Fibroblast of lung (primary cell): ENCODE data around the gene ANKS1A. TPM values are rescaled to one million over a fixed set of nuclear protein-coding genes. Genes with fewer than 3 reads are reported as not detected.

ENCODE experiments used
- DNase-seq, 2 donors: peaks; one replicate each; pipeline versions ENCODE4 v3.0.0 to v3.0.0-alpha.2; 2010; ENCODE audit warnings: low read depth in 2 of 2
- H2AFZ ChIP-seq: 2 replicates; pipeline ENCODE4 v1.5.1; 2012; ENCODE audit warnings: low read length, control low read depth, inconsistent platforms
- H3K27ac ChIP-seq: 2 replicates; pipeline ENCODE4 v1.5.1; 2011; ENCODE audit warnings: low read length, control low read depth; ENCODE audit not compliant: insufficient read depth
- H3K27me3 ChIP-seq: 2 replicates; pipeline ENCODE4 v1.5.1; 2011; ENCODE audit warnings: mild to moderate bottlenecking, low read length; ENCODE audit not compliant: control insufficient read depth, insufficient read depth
- H3K36me3 ChIP-seq: 2 replicates; pipeline ENCODE4 v1.5.1; 2011; ENCODE audit warnings: low read length; ENCODE audit not compliant: control insufficient read depth, insufficient read depth
- H3K4me1 ChIP-seq: 2 replicates; pipeline ENCODE4 v1.5.1; 2011; ENCODE audit warnings: low read length; ENCODE audit not compliant: control insufficient read depth, insufficient read depth; ENCODE audit errors: extremely low read depth
- H3K4me2 ChIP-seq: 2 replicates; pipeline ENCODE4 v1.5.1; 2011; ENCODE audit warnings: low read length, control low read depth; ENCODE audit not compliant: insufficient read depth; ENCODE audit errors: extremely low read depth
- H3K4me3 ChIP-seq, 4 experiments: fragments of 200-600 bp in 1 of 4; sonication (generic) in 1 of 4; replicated peaks in 1 of 4; 2 replicates each; pipeline ENCODE4 v1.5.1; 2011 to 2016; ENCODE audit warnings: low read length in 4 of 4, low read depth in 3 of 4, mild to moderate bottlenecking in 3 of 4, control low read depth in 2 of 4, inconsistent platforms in 1 of 4, mixed read lengths in 1 of 4; ENCODE audit not compliant: insufficient read depth in 1 of 4; ENCODE audit errors: control extremely low read depth in 1 of 4
- H3K79me2 ChIP-seq: 2 replicates; pipeline ENCODE4 v1.5.1; 2012; ENCODE audit warnings: mild to moderate bottlenecking, low read length, inconsistent platforms; ENCODE audit not compliant: control insufficient read depth, insufficient read depth
- H3K9ac ChIP-seq: 2 replicates; pipeline ENCODE4 v1.5.1; 2011; ENCODE audit warnings: mild to moderate bottlenecking, low read length, control low read depth; ENCODE audit not compliant: insufficient read depth
- H3K9me3 ChIP-seq: 2 replicates; pipeline ENCODE4 v1.5.1; 2012; ENCODE audit warnings: low read depth, low read length; ENCODE audit not compliant: control insufficient read depth, insufficient read depth
- H4K20me1 ChIP-seq: 2 replicates; pipeline ENCODE4 v1.5.1; 2011; ENCODE audit warnings: low read length; ENCODE audit not compliant: control insufficient read depth, insufficient read depth; ENCODE audit errors: extremely low read depth
- EZH2 ChIP-seq: IDR thresholded peaks from 2 replicates; pipeline ENCODE4 v1.5.1; 2012; ENCODE audit warnings: low read length, control low read depth, mild to moderate bottlenecking; ENCODE audit errors: missing control alignments
- polyA plus RNA-seq, 2 donors: library from polyadenylated mRNA; depleted of rRNA in 1 of 2; stranded (reverse) in 1 of 2; unstranded in 1 of 2; fragments of >200 nt; gene quantifications; 2 replicates each; pipeline ENCODE4 v1.2.1, GENCODE V29; 2011 to 2012; ENCODE audit warnings: missing spikeins in 1 of 2
- total RNA-seq: library from RNA; depleted of rRNA; stranded (reverse); fragments of >200 nt; gene quantifications from 2 replicates; pipeline ENCODE4 v1.2.1, GENCODE V29; 2014
- TF ChIP-seq, protein P1 (sequence below), 2 donors: IDR thresholded peaks in 1 of 2; conservative IDR thresholded peaks in 1 of 2; 1 replicate in 1 of 2; 2 replicates in 1 of 2; pipeline ENCODE4 v1.5.1; 2011 to 2012; ENCODE audit warnings: low read length in 2 of 2, control low read depth in 1 of 2, inconsistent platforms in 1 of 2, low read depth in 1 of 2, mild to moderate bottlenecking in 1 of 2

ANKS1A gene
- total and polyA plus RNA-seq, 2 donors (not counting 1 experiment from before 2014, with no cell fraction given): 3.6 to 7.8 TPM

- H2AFZ ChIP-seq: no peak overlapping the region
- H3K4me1 ChIP-seq: no peaks in the 10 kb centered on the region
- H3K4me3 ChIP-seq: no peak overlapping the region
- no peaks in the 10 kb centered on the region for H4K20me1 ChIP-seq
- no peaks in the 10 kb centered on the region for H3K36me3 ChIP-seq
- no peak overlapping the region for H3K4me2 ChIP-seq
- no peaks in the 10 kb centered on the region for H3K27me3 ChIP-seq
- H3K27ac ChIP-seq: no peak overlapping the region
- H3K79me2 ChIP-seq: no peaks in the 10 kb centered on the region
- DNase-seq: no peak
- H3K9me3 ChIP-seq: no peaks in the 10 kb centered on the region
- no peak overlapping the region for H3K9ac ChIP-seq
- TF ChIP-seq EZH2: no peak
- TF ChIP-seq, protein P1, sequence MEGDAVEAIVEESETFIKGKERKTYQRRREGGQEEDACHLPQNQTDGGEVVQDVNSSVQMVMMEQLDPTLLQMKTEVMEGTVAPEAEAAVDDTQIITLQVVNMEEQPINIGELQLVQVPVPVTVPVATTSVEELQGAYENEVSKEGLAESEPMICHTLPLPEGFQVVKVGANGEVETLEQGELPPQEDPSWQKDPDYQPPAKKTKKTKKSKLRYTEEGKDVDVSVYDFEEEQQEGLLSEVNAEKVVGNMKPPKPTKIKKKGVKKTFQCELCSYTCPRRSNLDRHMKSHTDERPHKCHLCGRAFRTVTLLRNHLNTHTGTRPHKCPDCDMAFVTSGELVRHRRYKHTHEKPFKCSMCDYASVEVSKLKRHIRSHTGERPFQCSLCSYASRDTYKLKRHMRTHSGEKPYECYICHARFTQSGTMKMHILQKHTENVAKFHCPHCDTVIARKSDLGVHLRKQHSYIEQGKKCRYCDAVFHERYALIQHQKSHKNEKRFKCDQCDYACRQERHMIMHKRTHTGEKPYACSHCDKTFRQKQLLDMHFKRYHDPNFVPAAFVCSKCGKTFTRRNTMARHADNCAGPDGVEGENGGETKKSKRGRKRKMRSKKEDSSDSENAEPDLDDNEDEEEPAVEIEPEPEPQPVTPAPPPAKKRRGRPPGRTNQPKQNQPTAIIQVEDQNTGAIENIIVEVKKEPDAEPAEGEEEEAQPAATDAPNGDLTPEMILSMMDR (conservative IDR thresholded peaks at IDR 0.05 in 1 of 2, IDR thresholded peaks at IDR 0.05 in 1 of 2; ENCODE audit: low read depth in 1 of 2, low read length in 2 of 2): no peak
These were observed 151.3 kb downstream of the ANKS1A start for GRCh38 chr6:35040398-35040797.

DNA sequence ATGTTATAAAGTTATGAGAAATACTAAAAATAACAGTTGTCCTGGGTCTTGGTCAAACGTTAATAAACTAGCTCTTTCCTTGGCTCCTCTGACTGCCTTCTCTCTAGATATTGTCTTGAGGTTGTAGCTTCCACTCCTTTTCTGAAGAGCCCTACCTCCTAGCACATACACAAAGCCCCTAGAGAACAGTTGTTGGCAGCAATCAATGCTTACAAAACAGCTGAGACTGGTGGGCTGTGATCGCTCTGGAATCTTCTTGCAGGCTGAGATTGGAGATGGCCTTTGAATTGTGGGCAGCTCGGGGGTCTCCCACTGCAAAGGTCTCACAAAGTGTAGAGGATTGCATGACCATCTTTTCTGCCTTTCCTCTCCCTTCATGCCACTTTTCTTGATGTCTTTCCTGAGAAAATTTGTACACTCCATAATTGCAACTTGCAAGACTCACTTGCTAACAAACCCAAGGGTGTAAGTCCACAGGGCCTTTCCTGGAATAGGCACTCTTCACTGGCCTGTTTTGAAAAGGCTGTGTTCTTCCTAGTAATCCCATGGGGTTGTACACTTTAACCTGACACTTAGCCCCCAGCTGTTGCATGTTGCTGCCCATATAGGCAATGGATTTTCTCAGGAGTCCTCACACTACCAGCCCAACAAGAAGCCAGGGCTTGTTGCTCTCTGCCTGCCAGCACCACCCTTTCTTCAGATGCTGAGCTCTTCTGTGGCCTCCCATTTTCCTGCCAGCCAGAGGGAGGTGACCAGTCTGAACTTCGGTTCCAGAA lies 152.2 kb downstream of the ANKS1A start:
- Histone ChIP-seq H3K4me1 (no peaks in the 10 kb centered on the region), H4K20me1 (no peaks in the 10 kb centered on the region)
- no peak for DNase-seq

DNA sequence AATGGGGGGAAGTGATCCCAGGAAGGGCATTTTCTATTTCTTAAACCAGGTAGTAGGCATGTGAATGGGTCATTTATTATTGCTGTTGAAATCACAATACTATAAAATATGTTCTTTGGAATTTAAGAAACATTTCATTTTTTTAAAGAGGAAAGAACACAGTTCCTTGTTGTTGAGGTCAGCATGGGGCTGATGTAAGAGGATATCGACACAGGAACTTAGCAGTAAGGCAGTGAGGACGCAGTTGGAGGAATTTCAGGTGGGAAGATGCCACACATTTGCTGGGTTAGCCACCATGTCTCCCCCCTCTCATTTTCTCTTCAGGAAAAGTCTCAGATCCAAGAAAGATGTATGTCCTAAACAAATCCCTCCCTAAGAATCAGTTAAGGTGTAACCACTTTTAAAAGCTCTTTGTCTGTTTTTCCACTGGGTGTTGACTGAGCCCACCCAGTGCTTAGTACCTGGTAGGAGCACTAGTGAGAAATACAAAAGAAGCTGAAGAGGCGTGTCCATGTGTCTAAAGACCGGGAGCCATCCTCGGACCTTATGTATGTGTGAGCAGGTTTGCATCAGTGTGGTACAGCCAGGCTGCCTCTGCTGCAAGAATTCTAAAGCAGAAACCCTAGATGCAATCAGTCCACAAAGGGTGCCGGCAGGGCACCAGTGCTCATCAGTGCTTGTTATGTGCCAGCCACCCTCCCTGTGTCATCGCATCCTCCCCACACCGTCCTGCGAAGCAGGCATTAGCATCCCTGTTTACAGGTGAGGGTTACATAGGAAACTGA lies 153.2 kb downstream of the ANKS1A start:
- H3K4me1 ChIP-seq: peaks cover under 1% of the 10 kb centered on the region

More for the DNA sequence above, 152.2 kb downstream of the ANKS1A start:
- Histone ChIP-seq H3K4me3 (no peak overlapping the region), H2AFZ (no peak overlapping the region), H3K4me2 (no peak overlapping the region), H3K9me3 (no peaks in the 10 kb centered on the region), H3K36me3 (no peaks in the 10 kb centered on the region), H3K9ac (no peak overlapping the region), H3K27me3 (no peaks in the 10 kb centered on the region), H3K79me2 (no peaks in the 10 kb centered on the region), H3K27ac (no peak overlapping the region)
- no peak for TF ChIP-seq EZH2
- TF ChIP-seq, protein P1 (conservative IDR thresholded peaks at IDR 0.05 in 1 of 2, IDR thresholded peaks at IDR 0.05 in 1 of 2; ENCODE audit: low read depth in 1 of 2, low read length in 2 of 2): no peak

More for the DNA sequence above, 153.2 kb downstream of the ANKS1A start:
- H3K9me3 ChIP-seq: no peaks in the 10 kb centered on the region
- no peaks in the 10 kb centered on the region for H3K79me2 ChIP-seq
- H3K36me3 ChIP-seq: no peaks in the 10 kb centered on the region
- TF ChIP-seq, protein P1 (conservative IDR thresholded peaks at IDR 0.05 in 1 of 2, IDR thresholded peaks at IDR 0.05 in 1 of 2; ENCODE audit: low read depth in 1 of 2, low read length in 2 of 2): no peak
- TF ChIP-seq EZH2: no peak
- no peak overlapping the region for H3K27ac ChIP-seq
- H3K4me3 ChIP-seq: no peak overlapping the region
- no peak overlapping the region for H3K9ac ChIP-seq
- H3K4me2 ChIP-seq: no peak overlapping the region
- H3K27me3 ChIP-seq: no peaks in the 10 kb centered on the region
- DNase-seq: no peak
- H4K20me1 ChIP-seq: no peaks in the 10 kb centered on the region
- no peak overlapping the region for H2AFZ ChIP-seq
